EH (cell line): ENCODE measurements around the gene MEA1.

ENCODE experiments used
- DNase-seq: peaks from one replicate; pipeline ENCODE4 v3.0.0-alpha.2; 2015; ENCODE audit warnings: low read depth

The MEA1 gene

GRCh38 chr6:43038727-43039126 is 25.0 kb upstream of the MEA1 start:
- DNase-seq: no peak

- DNase-seq: no peak
Observed at GRCh38 chr6:43037706-43038105, 24.0 kb upstream of the MEA1 start.

GRCh38 chr6:43037197-43037596 is 23.5 kb upstream of the MEA1 start:
- no peak for DNase-seq

GRCh38 chr6:43036712-43037111 is 23.0 kb upstream of the MEA1 start:
- DNase-seq: no peak

- DNase-seq: no peak
Observed at GRCh38 chr6:43035495-43036194, 21.9 kb upstream of the MEA1 start.

GRCh38 chr6:43034190-43034525 is 20.4 kb upstream of the MEA1 start:
- no peak for DNase-seq

- no peak for DNase-seq
Observed at GRCh38 chr6:43033496-43034189, 19.9 kb upstream of the MEA1 start.

- no peak for DNase-seq
Observed at GRCh38 chr6:43032326-43032725, 18.6 kb upstream of the MEA1 start.

- DNase-seq: no peak
Observed at GRCh38 chr6:43029120-43029519, 15.4 kb upstream of the MEA1 start.

GRCh38 chr6:43026365-43026764 is 12.6 kb upstream of the MEA1 start:
- no peak for DNase-seq

GRCh38 chr6:43024436-43024835 is 10.7 kb upstream of the MEA1 start:
- DNase-seq: no peak

- peak; percentile 77 for DNase-seq
Observed at GRCh38 chr6:43021270-43022047, 7.7 kb upstream of the MEA1 start, which contains the start of gene RRP36. RRP36 (plus strand) TSS chr6:43021623; CDS start chr6:43021655, 32 bp downstream.

- DNase-seq: peak; percentile 8
Observed at GRCh38 chr6:43020847-43021246, 7.1 kb upstream of the MEA1 start.

- DNase-seq: no peak
Observed at GRCh38 chr6:43020052-43020705, 6.4 kb upstream of the MEA1 start.

GRCh38 chr6:43019152-43019551 is 5.4 kb upstream of the MEA1 start:
- DNase-seq: no peak

GRCh38 chr6:43016943-43017334 is 3.2 kb upstream of the MEA1 start:
- DNase-seq: no peak

GRCh38 chr6:43016176-43016942 is 2.6 kb upstream of the MEA1 start:
- no peak for DNase-seq

GRCh38 chr6:43014434-43014909 is 726 bp upstream of the MEA1 start:
- peak; percentile 66 for DNase-seq

- DNase-seq: no peak
Observed at GRCh38 chr6:43013097-43013842, 476 bp downstream of the MEA1 start.

GRCh38 chr6:43012364-43012763 is 1.4 kb downstream of the MEA1 start:
- DNase-seq: no peak

- no peak for DNase-seq
Observed at GRCh38 chr6:43011207-43011606, 2.5 kb downstream of the MEA1 start.
